Ecto neural progenitor cell (in vitro differentiated cells): ENCODE measurements around the gene MTRR.
"Not testable (repeated sequence)": the region's sequence is repeated elsewhere in the genome, so short reads cannot be mapped to it uniquely, and the experiment has no call there.

Source experiments
- DNase-seq: peaks from one replicate; pipeline ENCODE4 v3.0.0-alpha.2; 2018; ENCODE audit warnings: low spot score

The MTRR gene

GRCh38 chr5:7897014-7897600 lies 28.2 kb downstream of the MTRR start:
- peak; percentile 50 for DNase-seq

- DNase-seq: no peak
Measured at GRCh38 chr5:7902201-7902600, 33.3 kb downstream of the MTRR start.

- no peak for DNase-seq
Measured at GRCh38 chr5:7902666-7903625, 34.0 kb downstream of the MTRR start.

GRCh38 chr5:7904170-7904569 lies 35.2 kb downstream of the MTRR start:
- DNase-seq: no peak

GRCh38 chr5:7907612-7908011 lies 38.7 kb downstream of the MTRR start:
- no peak for DNase-seq

GRCh38 chr5:7908317-7908716 lies 39.4 kb downstream of the MTRR start:
- DNase-seq: no peak

GRCh38 chr5:7910738-7911428 lies 41.9 kb downstream of the MTRR start:
- DNase-seq: no peak

- not testable (repeated sequence) for DNase-seq
Measured at GRCh38 chr5:7911429-7911771, 42.5 kb downstream of the MTRR start.

GRCh38 chr5:7916171-7916804 lies 47.3 kb downstream of the MTRR start:
- no peak for DNase-seq

- DNase-seq: no peak
Measured at GRCh38 chr5:7917130-7918123, 48.5 kb downstream of the MTRR start.

GRCh38 chr5:7925961-7926695 lies 57.2 kb downstream of the MTRR start:
- DNase-seq: no peak

GRCh38 chr5:7926720-7927119 lies 57.8 kb downstream of the MTRR start:
- DNase-seq: no peak

GRCh38 chr5:7927466-7928375 lies 58.8 kb downstream of the MTRR start:
- DNase-seq: peak; percentile 69

- DNase-seq: no peak
Measured at GRCh38 chr5:7930011-7930410, 61.1 kb downstream of the MTRR start.

GRCh38 chr5:7941692-7942091 lies 72.7 kb downstream of the MTRR start:
- peak; percentile 61 for DNase-seq

- no peak for DNase-seq
Measured at GRCh38 chr5:7947301-7947700, 78.4 kb downstream of the MTRR start.
